Measurements from ENCODE around the gene SDK2.

GRCh38 chr17:73495641-73496040, 148.6 kb downstream of the SDK2 start:
- TF ChIP-seq CTCF (IDR thresholded peaks at IDR 0.05) (no peak), POLR2A (IDR thresholded peaks at IDR 0.05) (no peak)

Data from Peyer's patch (tissue), 4 donors.